ENCODE measurements around the gene PIM3.

PIM3 gene

DNA sequence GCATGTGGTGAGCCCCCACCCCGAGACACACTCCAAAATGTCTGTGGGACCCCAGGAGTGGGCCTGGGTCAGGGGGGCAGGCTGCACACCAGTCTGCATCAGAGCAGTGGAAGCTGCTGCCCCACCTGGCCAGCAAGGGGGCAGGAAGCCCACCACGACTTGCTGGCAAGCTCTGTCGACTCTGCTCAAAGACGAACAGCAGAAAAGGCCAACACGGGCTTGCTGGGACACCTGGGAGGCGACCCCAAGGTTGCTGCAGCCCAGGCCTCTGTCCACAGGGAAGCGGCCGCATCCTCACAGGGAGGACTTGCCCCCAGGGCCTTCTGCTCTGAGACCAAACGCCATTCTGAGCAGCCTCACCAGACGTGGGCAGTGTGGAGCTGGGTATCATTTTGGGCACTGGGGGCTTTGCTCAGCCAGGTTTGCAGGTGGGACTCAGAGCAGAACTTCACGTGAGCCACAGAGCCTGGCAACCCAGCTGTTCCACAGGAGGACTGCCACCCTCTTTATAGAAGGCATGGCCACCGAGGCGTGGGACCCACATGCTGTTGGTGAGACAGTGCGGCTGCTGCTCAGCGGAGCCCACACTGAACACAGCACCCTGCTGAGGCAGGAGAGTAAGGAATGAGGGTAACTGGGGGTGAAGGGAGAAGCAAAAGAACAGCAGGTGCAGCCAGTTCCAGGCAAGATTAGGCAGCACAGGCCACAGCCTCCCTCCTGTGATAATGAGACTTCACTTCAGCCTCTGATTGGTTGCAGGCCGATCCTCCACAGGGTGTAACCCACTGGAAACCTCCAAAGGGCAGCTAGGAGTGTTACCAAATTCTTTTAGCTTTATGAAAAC, 41.0 kb downstream of the PIM3 start:
- DNase-seq (ENCODE audit: low read depth) = no peak

DNA sequence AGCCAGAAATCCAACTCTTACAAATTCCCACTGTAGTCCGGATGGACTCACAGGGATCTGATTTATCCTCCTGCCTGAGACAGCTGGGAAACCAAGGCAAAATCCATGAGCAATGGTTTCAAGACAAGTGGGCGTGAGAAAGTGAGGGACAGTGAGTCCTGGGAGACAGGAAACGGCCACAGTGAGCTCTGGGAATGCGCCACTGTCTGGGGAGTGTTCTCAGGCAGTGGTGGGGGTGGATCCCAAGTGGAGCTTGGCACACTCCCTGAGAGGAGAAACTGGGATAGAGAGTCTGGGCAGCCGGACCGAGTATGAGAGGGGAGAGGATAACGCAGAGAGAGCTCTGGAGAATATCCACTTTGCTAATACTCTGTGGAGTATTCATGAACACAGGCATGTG, 42.2 kb downstream of the PIM3 start:
- DNase-seq (ENCODE audit: low read depth) = no peak

DNA sequence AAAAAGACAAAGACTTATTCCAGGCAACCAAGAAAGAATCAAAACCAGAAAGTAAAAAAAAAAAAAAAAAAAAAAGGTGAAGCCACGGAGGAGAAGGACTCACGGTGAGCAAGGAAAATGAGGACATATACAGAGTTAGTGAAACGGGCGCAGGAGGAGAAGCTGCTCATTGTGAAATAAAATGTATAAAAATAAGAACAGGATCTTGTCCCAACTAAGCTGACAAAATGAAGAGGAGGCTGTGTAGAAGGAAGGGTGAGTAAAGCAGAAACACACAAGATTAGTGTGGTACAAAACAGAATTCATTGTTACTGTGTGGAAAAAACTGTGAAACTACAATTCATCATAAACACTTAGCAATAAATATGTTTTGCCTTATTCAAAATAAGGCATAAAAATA, 44.3 kb downstream of the PIM3 start:
- no peak for DNase-seq (ENCODE audit: low read depth)

DNA sequence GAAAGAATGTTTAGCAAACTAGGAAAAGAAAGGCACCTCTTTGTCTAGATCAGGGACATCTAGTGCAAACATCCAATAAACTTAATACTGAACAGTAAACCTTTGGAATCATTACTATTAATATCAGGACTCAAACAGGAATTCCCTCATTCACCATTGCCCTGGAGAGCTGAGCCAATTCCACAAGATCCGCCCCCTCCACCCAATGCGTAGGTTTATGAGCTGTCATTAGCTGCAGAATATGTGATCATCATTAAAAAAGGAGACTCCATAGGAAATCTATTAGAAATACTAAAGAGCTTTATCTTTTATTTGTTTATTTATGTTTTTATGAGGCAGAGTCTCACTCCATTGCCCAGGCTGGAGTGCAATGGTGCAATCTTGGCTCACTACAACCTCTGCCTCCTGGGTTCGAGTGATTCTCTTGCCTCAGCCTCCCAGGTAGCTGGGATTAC, 46.5 kb downstream of the PIM3 start:
- DNase-seq (ENCODE audit: low read depth) = no peak

DNA sequence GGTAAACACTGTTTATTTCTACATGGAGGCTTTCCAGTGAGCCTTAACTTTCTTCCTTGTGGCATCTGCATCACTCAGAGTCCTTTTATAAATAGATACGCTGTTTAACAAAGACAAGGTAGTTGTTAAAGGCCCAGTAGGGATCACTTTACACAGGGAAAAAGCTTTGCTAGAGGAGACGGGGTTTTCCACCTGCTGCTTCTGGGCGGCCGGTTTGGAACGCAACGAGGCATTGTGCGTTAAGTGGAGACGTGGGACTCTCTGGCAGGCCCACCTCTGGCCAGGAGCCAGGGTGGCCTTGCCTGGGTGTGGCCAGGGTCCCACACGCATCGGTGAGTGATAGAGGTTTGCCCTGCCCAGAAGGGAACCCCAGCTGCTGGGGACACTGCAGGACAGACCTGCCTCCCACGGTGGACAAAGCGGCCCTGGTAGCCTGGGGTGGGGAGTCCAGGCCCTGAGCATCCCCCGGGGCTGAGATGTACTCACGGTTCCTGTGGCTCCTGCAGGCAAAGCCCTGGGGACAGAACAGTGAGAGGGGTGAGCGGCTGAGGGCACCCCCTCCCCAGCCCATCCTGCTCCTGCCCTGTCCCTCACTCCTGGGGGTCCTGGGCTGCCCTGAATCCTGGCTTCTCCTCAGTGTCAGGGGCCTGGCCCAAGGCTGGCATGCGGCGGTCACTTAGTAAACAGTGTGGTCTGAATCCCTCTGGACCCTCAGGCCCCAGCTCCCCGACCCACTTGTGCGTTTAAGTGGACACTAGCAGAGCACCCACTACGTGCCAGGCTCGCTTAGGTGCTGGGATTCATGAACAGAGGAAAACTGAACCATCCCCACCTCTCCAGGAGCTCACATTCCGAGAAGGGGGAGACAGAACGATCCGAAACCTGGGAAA, 47.8 kb downstream of the PIM3 start:
- no peak for DNase-seq (ENCODE audit: low read depth)

DNA sequence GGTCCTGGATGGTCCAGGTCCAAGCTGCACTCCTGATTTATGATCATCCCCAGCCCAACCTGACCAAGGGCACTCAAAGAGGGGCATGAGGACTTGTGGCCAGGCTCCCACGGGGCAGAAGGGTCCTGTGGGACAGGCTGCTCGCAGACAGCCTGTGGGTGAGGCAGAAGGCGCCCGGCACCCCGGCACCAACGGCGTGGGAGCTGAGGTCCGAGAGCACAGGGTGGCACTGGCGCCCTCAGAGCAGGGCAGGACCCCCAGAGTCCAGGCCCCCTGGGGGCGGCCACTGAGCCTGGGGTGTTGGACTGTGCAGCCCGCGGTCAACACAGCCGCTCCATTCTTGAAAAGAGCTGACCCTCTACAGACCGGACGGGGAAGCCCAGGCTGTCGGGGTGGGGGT, 48.7 kb downstream of the PIM3 start:
- no peak for DNase-seq (ENCODE audit: low read depth)

DNA sequence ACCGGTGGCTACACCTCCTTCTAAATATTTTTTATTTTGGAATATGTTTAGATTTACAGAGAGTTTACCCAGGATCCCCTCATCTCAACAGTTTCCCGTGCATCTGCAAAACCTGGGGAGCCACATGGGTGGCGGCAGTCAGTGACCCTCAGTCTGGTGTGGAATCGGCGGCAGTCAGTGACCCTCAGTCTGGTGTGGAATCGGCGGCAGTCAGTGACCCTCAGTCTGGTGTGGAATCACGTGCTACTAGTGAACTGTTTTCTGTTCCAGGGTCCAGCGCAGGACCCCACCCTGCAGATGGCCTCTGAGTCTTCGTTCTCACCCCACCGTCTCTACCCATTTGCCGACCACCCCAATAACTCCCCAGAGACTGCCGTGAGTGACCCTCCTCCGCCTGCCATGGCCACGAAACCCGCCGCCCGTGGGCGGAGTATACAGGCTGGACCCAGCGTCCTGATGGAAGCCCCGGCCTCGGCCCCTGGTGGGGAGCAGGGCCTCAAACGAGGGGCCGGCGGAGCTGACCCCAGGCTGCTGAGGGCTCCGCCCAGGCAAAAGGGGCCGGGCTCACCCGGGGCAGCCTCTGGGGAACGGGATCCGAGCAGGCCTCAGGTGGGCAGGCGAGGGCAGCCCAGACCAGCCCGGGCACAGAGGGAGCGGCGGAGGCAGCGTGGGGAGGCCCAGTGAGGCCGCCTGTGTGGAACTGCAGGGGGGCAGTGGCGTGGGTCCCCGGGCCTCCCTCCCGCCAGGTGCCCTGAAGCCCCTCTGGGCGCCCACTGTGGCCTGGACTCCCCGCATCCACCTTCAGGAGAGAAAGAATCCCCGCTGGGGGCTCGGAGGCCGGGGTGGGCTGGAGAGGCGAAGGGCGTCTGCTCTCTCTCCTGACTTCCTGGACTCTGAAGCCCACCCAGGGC, 49.4 kb downstream of the PIM3 start:
- DNase-seq (ENCODE audit: low read depth) = no peak

DNA sequence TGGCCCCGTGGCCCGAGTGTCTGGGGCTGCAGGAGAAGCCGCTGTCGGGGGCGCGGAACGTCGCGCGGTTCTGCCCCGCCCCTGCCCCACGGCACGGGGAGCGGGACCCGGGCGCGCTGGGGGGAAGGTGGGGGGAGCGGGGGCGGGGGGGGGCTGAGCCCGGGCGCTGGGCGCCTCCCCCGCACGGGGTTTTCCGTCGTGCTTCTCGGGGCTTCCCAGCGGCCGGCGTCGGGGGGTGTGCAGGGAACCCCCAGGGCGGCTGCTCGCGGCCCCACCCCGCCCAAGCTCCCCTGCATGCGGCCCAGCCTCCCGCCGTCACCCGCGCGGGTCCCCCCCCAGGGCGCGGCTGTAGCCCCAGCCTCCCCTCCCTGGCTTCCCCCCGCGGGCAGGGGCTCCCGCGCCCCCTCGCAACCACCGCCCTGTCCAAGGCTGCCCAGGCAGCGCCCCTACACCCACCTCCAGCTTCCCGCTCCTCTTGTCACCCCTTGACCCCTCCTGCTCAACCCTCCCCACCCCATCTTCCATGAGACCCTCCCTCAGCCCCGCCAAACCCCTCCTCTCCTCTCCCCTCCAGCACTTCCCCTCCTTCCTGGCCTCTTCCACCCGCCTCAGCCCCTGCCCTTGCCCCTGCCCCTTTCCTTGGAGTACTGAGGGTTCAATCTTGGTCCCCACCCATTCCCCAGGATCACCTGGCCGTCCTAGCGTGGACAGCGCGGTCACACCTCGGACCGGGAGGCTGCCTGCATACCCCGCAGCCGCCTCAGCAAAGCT, 50.3 kb downstream of the PIM3 start:
- no peak for DNase-seq (ENCODE audit: low read depth)

DNA sequence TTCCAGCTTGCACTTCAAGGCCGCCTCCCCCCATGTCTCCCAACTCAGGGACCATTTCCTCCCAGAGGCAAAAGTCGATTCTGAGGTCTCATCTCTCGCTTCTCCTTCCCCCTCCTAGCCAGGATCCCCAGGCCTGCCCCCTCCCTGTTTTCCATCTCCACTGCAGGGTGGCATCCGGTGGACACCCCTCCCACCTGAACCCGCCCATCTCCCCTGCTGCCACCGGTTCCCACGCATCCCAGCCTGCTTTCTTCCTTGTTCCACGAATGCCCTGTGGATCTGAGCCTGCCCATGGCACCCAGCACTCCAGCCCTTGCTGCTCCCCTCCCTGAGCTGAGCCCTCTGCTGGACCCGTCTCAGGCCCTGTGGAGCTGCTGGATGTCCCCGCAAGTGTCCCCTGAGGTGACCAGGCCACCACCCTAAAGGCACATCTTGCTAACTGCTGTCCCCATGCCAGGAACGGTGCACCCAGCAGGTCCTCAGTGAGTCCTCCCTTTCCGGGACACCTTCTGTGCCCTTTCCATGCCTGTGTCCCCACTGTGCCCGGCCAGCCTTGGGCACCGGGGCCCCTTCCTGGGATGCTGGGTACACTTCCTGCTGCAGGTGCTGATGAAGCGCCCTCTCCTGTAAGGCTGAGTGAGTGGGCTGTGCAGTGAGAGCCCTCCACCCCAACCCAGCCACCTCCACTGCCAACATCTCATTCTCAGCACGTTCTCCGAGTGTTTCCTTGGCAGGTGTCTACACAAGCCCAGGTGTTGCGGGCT, 51.1 kb downstream of the PIM3 start:
- DNase-seq (ENCODE audit: low read depth) = no peak

DNA sequence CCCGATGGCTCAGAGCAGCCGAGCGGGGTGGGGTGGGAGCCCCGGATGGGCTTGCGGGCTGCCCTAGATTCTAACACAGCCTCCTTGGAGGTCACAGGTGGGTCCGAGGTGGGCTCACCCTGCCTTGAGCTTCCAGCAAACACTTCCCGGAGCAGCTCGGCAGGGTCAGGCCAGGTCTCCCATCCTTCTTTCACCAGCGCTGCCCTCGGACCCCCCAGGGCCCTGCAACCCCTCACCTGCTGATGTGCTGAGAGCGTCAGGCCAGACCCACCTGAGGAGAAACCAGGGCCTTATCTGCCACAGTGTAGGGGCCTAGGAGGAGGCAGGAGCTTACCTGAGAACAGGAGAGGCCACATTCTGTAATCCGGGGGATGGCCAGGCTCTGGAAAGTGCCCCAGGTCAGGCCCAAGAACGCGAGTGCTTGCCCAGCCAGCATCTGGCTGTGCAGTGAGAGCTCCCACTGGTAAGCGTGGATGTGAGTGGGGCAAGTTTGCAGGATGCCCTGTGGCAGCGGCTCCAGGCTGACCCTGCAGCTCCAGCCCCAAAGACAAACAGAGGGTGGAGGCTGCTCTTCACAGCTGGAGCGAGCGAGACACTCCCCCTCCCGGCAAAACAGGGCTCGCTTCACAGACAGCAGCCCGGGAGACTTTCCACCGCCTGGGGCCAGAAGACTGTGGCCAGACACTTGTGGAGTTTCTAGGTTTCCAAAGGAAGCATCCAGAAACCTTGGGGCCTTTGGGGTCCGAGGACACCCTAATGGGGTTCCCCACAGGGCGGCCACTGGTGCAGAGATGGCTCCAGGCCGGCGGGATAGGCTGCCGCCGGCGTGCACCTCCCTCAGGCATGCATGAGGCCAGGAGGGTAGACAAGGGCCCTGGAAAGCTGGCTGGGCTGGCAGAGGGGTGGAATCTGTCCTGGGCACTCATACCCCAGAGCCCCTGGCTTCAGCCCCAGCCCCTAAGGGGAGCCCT, 51.9 kb downstream of the PIM3 start, which contains the start of gene IL17REL:
IL17REL (minus strand) TSS at position 555 of the 971 bp plus-strand sequence; CDS start at position 436, 119 bp downstream.
- no peak for DNase-seq (ENCODE audit: low read depth)

All from activated T-cell treated with anti-CD3 and anti-CD28 coated beads for 24 hours (primary cell).